ENCODE data around the gene NOTCH4.

- TF ChIP-seq CTCF (conservative IDR thresholded peaks at IDR 0.05; ENCODE audit: low read length) (no peak), EZH2phosphoT487 (IDR thresholded peaks at IDR 0.05; ENCODE audit: borderline replicate concordance) (no peak)
These were observed 70.9 kb downstream of the NOTCH4 start for GRCh38 chr6:32152769-32153563.
